ENCODE results near the gene MRM3. TPM values are rescaled to one million over a fixed set of nuclear protein-coding genes. Genes with fewer than 3 reads are reported as not detected.
"Not testable (repeated sequence)": the region's sequence is repeated elsewhere in the genome, so short reads cannot be mapped to it uniquely, and the experiment has no call there.

The MRM3 gene
- total and polyA plus RNA-seq, 11 donors = 14.8 to 35.4 (median 18.3) TPM

DNA sequence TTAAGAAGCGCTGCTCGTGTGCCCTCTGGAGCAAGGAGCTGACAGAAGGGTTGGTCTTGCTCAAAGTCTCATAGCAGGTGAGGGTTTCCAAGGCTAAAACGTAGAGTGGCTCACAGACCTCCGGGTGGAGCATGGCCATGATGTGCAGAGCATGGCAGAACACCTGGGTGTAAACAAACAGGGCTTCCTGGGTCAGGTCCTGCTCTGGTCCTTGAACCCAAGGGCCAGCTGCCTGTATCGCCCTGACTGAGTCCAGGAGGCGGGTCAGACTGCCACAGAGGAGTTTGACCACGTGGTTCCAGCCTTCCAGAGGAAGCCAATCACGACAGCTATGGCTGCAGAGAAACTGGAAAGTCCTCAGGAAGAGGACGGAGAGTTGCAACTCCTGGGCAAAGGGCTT is 37.2 kb upstream of the MRM3 start:
- DNase-seq (no peak), ATAC-seq (no peak)
- 77 to 92% (median 83%) methylated on average over 4 to 9 of the region's 9 CpGs for WGBS, 4 donors
- Histone ChIP-seq H3K4me3 (no peak overlapping the region), H3K36me3 (peaks cover 0 to 82% (median 72%) of the 10 kb centered on the region in 9 donors), H3K27ac (no peak overlapping the region), H3K27me3 (no peaks in the 10 kb centered on the region), H3K9me3 (no peaks in the 10 kb centered on the region), H3K4me1 (peaks cover 0 to 8% (median 0%) of the 10 kb centered on the region in 12 donors)
- intact Hi-C loops (cut with DNase I) = no loop called here
- TF ChIP-seq, protein P1, sequence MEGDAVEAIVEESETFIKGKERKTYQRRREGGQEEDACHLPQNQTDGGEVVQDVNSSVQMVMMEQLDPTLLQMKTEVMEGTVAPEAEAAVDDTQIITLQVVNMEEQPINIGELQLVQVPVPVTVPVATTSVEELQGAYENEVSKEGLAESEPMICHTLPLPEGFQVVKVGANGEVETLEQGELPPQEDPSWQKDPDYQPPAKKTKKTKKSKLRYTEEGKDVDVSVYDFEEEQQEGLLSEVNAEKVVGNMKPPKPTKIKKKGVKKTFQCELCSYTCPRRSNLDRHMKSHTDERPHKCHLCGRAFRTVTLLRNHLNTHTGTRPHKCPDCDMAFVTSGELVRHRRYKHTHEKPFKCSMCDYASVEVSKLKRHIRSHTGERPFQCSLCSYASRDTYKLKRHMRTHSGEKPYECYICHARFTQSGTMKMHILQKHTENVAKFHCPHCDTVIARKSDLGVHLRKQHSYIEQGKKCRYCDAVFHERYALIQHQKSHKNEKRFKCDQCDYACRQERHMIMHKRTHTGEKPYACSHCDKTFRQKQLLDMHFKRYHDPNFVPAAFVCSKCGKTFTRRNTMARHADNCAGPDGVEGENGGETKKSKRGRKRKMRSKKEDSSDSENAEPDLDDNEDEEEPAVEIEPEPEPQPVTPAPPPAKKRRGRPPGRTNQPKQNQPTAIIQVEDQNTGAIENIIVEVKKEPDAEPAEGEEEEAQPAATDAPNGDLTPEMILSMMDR (IDR thresholded peaks at IDR 0.05) = no peak
- no peak for TF ChIP-seq POLR2A (IDR thresholded peaks at IDR 0.05)

DNA sequence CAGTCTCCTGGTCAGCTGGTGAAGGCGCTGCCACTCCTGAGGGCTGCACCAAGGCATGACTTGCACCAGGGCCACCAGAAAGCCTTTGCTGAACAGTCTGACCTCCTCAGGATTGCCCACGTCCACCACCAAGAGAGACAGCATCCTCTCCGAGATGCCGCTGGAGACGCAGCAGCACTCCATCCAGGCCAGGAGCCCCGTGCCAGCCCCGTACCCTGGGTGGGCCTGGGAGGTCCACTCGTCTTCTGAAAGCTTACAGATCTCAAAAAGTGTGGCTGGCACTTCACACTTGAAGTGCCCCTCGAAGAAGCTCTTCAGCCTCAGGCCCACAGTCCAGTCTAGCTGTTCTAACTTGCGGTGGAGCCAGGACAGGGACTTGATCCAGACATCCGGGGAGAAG is 36.7 kb upstream of the MRM3 start:
- no peak for DNase-seq
- intact Hi-C loops (cut with DNase I) = no loop called here

DNA sequence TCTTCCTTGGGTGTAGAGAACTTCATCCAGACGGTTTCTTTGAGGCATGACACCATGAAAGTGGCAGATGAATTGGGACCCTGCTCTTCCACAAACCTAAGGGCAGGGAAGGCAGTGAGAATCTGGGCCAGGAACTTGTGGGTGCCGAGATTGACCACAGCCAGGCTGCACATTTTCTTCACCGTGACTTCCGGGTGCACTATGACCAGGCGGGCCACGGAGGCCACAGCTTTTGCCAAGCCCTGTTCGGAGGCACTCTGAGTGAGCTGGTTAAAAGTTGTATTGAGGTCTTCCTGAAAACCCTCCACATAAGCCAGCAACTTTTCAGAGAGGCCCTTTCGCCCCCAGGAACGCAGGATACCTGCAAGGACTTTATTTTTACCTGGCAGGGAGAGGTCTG is 36.0 kb upstream of the MRM3 start:
- no peak overlapping the region for H3K27ac ChIP-seq
- H3K27me3 ChIP-seq = no peaks in the 10 kb centered on the region
- WGBS, 4 donors = 93 to 97% (median 94%) methylated on average over 5 to 9 of the region's 9 CpGs
- no peak overlapping the region for H3K4me3 ChIP-seq
- DNase-seq (no peak), ATAC-seq (no peak)
- peaks cover 0 to 14% (median 8%) of the 10 kb centered on the region in 12 donors for H3K4me1 ChIP-seq
- H3K36me3 ChIP-seq = peaks cover 0 to 70% (median 60%) of the 10 kb centered on the region in 9 donors
- intact Hi-C loops (cut with DNase I) = no loop called here
- TF ChIP-seq, protein P1 (IDR thresholded peaks at IDR 0.05) = no peak
- TF ChIP-seq POLR2A (IDR thresholded peaks at IDR 0.05) = no peak
- H3K9me3 ChIP-seq = no peaks in the 10 kb centered on the region

More for the DNA sequence above, 36.7 kb upstream of the MRM3 start:
- Histone ChIP-seq H3K4me3 (no peak overlapping the region), H3K27ac (no peak overlapping the region), H3K4me1 (peaks cover 0 to 6% (median under 1%) of the 10 kb centered on the region in 12 donors), H3K9me3 (no peaks in the 10 kb centered on the region), H3K27me3 (no peaks in the 10 kb centered on the region), H3K36me3 (peaks cover 0 to 78% (median 67%) of the 10 kb centered on the region in 9 donors)
- ATAC-seq = no peak
- 88 to 94% (median 91%) methylated on average over 5 to 11 of the region's 11 CpGs for WGBS, 4 donors
- TF ChIP-seq POLR2A (IDR thresholded peaks at IDR 0.05) = no peak
- TF ChIP-seq, protein P1 (IDR thresholded peaks at IDR 0.05) = no peak

DNA sequence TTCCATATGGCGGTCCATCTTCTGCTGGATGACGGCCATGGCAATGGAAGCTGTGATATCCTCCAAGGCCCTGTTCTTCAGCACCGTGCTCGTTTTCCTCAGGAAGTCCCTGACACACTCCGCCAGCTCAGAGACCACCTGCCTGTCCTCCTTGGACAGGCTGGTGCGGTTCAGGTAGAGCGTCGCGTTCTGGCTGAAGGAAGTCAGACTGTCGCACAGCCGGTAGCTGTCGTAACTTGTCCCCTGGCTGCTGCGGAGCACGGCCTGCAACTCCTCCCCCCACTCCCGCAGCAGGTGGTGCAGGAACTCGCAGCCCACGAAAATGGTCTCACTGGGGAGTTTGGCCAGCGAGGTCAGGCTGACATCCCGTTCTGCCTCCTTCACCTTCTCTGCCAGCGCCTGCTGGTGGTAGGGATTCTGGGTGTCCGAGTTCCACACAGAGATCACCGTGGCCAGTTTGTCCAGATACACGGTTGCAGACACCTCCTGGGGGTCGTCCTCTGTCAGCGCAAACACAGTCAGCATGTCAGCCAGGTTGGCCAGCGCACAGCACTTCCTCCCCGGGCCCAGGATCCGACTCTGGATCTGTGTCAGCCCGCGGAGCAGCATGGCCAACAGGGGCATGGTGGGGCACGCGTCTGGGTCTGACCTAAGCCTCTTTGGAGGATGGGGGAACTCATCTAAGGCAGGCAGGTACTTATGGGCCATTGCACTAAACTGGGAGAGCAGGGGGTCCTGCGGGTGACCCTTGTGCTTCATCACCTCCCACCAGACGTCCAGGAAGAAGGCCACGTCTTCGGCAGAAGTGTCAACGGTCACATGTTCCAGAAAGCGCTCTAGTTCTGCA is 35.1 kb upstream of the MRM3 start:
- H3K27me3 ChIP-seq = no peaks in the 10 kb centered on the region
- 88 to 95% (median 92%) methylated on average over 26 to 38 of the region's 38 CpGs for WGBS, 4 donors
- peaks cover 0 to 19% (median 12%) of the 10 kb centered on the region in 12 donors for H3K4me1 ChIP-seq
- H3K9me3 ChIP-seq = no peaks in the 10 kb centered on the region
- TF ChIP-seq, protein P1 (IDR thresholded peaks at IDR 0.05) = no peak
- no peak for TF ChIP-seq POLR2A (IDR thresholded peaks at IDR 0.05)
- DNase-seq (no peak), ATAC-seq (no peak)
- intact Hi-C loops (cut with DNase I) = no loop called here
- H3K36me3 ChIP-seq = peaks cover 0 to 64% (median 52%) of the 10 kb centered on the region in 9 donors
- H3K4me3 ChIP-seq = no peak overlapping the region
- H3K27ac ChIP-seq = no peak overlapping the region

DNA sequence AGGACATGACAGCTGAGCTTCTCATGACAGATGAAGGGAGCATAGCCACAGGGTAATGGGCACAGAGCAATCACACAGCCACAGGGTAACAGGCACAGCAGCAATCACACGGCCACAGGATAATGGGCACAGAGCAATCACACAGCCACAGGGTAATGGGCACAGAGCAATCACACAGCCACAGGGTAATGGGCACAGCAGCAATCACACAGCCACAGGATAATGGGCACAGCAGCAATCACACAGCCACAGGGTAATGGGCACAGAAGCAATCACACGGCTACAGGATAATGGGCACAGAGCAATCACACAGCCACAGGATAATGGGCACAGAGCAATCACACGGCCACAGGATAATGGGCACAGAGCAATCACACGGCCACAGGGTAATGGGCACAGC is 33.5 kb upstream of the MRM3 start:
- ATAC-seq; H3K4me3 ChIP-seq; intact Hi-C loops (cut with DNase I); DNase-seq; H3K27me3 ChIP-seq; H3K9me3 ChIP-seq; H3K27ac ChIP-seq: not testable (repeated sequence)
- Histone ChIP-seq H3K36me3 (peaks cover 0 to 48% (median 43%) of the 10 kb centered on the region in 9 donors), H3K4me1 (peaks cover 0 to 24% (median 13%) of the 10 kb centered on the region in 12 donors)
- WGBS, 4 donors = 90 to 98% (median 97%) methylated on average over 3 to 4 of the region's 4 CpGs

DNA sequence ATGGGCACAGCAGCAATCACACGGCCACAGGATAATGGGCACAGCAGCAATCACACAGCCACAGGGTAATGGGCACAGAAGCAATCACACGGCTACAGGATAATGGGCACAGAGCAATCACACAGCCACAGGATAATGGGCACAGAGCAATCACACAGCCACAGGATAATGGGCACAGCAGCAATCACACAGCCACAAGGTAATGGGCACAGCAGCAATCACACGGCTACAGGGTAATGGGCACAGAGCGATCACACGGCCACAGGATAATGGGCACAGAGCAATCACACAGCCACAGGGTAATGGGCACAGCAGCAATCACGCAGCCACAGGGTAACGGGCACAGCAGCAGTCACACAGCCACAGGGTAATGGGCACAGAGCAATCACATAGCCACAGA is 32.8 kb upstream of the MRM3 start:
- peaks cover 0 to 40% (median 37%) of the 10 kb centered on the region in 9 donors for H3K36me3 ChIP-seq
- H3K9me3 ChIP-seq; DNase-seq; H3K4me3 ChIP-seq; H3K27me3 ChIP-seq; intact Hi-C loops (cut with DNase I); ATAC-seq; H3K27ac ChIP-seq: not testable (repeated sequence)
- WGBS, 4 donors = 77 to 91% (median 79%) methylated on average over 7 of the region's 7 CpGs
- H3K4me1 ChIP-seq = peaks cover 0 to 24% (median 13%) of the 10 kb centered on the region in 12 donors

All from heart left ventricle (tissue), 16 donors.